Hematopoietic multipotent progenitor cell treated with erythropoietin and hydrocortisone succinate and interleukin-3 and kit ligand, for 17 days (in vitro differentiated cells): Measurements from ENCODE around the gene MEIOB.
A peak's percentile ranks its signal among the peaks of the same experiment; 100 is the strongest.
"Not testable (repeated sequence)": the region's sequence is repeated elsewhere in the genome, so short reads cannot be mapped to it uniquely, and the experiment has no call there.

Source experiments
- DNase-seq: peaks from one replicate; pipeline ENCODE4 v3.0.0-alpha.2; 2015; ENCODE audit warnings: low spot score

MEIOB gene

DNA sequence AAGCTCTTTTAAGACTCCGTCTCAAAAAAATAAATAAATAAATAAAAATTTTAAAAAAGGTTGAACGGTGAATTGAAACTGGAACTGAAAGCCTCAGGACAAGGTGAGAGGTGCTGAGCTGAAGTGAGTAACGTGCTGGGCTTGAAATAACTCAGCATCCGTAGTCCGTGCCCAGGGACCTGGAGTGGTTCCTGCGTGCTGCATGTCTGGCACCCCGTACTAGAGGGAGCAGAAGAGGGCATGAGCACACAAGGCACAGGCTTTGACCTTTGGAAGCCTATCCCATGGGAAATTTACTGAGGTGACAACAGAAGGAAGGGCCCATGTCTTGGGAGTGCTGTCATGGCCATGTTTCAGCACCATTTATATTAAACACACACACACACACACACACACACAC, 4.5 kb upstream of the MEIOB start:
- DNase-seq: no peak

- DNase-seq: not testable (repeated sequence)
Measured at GRCh38 chr16:1876066-1876465, 4.1 kb upstream of the MEIOB start.

DNA sequence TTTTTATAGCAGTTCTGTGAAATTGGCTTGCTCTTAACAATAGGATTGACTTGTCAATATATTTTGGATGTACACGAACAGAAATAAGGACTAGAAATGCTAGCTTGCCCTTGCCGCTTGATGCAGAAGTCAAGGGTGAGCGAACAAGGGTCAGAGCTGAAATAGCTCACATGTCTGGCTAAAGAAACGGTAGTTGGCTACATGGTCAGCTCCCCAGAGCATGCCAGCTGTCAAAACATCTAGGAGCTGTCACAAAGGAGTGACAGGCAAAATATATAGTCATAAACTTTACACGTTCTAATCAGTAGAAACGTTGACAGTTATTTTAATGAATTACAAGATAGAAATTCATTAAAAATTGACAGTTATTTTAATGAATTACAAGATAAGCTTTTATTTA, 2.9 kb upstream of the MEIOB start:
- no peak for DNase-seq

DNA sequence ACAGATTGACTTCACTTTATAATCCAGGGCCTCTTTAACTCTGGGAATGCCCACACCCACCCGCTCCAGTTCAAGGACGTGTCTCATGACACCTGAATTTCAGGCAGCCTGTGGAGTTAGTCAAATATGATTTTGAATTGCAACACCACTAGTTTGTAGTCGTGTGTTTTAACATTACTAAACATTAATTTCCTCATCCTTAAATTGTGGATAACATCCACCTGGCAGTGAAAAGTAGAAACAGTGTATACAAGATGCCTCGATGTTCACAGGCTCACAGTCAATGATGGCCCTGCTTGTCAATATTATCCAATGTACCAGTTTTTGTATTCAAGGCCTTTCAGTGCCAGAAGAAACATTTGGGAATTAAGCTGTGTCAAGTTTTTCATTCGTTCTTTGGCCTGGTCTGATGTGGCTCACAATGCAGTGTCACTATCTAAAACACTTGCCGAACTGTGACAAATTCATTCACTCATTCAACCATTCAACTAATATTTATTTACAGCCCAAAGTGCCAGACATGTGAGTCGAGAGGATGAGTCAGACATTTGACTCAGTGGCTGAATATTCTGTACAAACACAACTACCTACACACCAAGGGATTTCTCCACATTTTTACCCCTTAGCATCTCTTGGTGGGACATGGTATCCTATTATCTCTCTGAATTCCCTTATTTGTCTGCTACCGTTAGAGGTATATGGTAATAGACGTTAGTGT, 1.4 kb downstream of the MEIOB start:
- DNase-seq: no peak

GRCh38 chr16:1865902-1866690, 5.9 kb downstream of the MEIOB start:
- peak; percentile 2 for DNase-seq

DNA sequence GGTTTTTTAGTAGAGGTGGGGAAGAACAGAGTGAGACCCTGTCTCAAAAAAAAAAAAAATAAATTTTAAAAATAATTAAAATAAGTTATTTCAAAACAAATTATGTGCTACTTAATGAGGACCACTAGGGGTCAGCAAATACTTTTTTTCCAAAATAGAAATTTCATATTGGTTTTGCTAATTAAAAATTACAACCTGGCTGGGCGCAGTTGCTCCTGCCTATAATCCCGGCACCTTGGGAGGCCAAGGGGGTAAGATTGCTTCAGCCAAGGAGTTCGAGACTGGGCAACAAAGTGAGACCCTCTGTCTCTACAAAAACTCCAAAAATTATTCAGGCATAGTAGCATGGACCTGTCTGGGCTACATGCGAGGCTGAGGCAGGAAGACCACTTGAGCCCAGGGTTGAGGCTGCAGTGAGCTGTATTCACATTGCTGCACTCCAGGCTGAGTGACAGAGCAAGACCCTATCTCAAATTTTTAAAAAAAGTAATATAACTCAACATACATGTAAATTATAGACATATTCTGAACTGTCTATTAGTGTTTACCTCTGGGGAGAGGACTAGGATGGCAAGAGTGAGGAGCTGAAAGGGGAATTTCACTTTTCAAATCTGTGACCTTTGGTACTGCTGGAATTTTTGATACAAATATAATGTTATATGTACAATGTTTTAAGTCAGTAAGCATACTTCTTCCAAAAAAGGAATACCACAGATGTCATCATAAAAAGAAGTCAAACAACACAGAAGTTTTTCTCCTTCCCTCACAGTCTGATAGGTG, 8.1 kb downstream of the MEIOB start:
- DNase-seq: peak; percentile 59

GRCh38 chr16:1862394-1862793, 9.6 kb downstream of the MEIOB start:
- DNase-seq: no peak

GRCh38 chr16:1861730-1862129, 10.2 kb downstream of the MEIOB start:
- DNase-seq: no peak

GRCh38 chr16:1859650-1860049, 12.3 kb downstream of the MEIOB start:
- peak; percentile 56 for DNase-seq

GRCh38 chr16:1858189-1858865, 13.6 kb downstream of the MEIOB start:
- no peak for DNase-seq

DNA sequence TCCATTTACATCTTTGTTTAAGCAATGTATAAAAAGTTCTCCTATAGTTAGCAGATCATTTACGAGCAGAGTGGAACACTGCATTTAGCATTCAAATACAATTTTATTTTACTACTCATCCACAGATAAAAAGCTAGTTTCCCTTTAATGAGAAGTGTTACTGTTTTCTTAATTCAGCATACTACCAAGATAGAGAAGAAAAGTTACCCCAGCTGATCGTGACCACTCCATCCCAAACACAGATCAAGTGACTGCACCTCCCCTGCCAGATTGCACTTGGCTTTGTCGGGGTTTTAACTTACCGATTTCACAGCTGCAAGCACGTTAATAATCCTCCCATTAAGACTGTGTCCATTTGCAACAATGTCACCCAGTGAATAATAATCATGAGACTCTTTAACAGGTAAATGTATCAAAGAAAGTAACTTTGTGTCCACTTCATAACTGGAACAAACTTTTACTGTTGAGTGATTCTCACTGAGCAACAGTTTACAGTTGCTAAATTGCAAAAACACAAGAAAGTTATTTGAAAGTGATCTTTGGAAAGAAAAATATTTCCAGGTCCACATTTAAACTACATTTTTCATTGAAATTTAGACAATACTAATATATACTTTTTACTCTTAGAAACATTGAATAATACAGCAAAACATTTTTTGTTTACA, 14.4 kb downstream of the MEIOB start:
- no peak for DNase-seq

DNA sequence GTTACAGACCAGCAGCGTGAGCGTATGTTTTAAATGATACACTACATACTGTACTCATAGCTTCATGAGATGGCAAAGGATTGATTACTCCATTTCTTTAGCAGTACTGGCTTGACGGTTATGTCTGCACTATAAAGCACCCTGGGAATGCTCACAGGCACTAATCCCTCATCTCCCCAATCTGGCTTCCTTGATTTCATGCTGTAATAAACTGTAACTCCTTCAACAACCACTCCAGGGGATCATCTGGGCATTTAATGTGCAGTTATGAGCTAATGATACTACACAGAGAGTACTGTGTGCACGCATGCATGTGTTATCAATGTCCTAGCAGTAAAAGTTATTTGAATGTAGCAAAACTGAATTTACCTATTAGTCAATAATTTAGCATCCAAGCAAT, 20.2 kb downstream of the MEIOB start:
- DNase-seq: no peak

GRCh38 chr16:1850981-1851380, 21.0 kb downstream of the MEIOB start:
- no peak for DNase-seq

DNA sequence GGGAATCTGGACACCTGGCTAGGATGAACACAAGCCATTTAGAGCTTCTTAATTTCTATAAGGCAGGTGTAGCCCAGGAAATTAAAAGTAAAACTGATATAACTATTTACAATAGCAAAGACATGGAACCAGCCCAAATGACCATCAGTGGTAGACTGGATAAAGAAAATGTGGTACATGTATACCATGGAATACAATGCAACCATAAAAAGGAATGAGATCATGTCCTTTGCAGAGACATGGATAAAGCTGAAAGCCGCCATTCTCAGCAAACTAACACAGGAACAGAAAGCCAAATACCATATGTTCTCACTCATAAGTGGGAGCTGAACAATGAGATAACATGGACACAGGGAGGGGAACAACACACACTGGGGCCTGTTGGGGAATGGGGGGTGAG, 25.5 kb downstream of the MEIOB start:
- no peak for DNase-seq

- DNase-seq: no peak
Measured at GRCh38 chr16:1845985-1846384, 26.0 kb downstream of the MEIOB start.

- DNase-seq: no peak
Measured at GRCh38 chr16:1839554-1839953, 32.4 kb downstream of the MEIOB start.

DNA sequence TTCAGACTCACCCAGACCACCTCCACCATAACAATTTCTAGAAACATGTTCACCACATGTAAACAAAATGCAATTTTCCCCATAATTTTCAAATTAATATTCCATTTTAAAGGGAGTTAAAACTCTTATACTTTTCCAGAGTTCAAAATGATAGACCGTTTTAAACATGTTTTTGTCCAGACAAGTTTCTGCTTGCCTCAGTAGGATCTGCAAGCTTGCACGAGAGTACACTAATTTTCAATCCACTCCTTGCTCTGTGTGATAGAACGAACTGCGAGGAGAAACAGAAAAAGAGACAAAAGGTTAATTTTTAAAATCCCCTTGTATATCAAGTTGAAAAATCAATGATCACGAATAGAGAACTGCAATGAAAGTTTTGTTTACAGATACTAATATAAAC, 37.9 kb downstream of the MEIOB start:
- DNase-seq: no peak

- DNase-seq: peak; percentile 79
Measured at GRCh38 chr16:1832838-1833454, 39.0 kb downstream of the MEIOB start.

DNA sequence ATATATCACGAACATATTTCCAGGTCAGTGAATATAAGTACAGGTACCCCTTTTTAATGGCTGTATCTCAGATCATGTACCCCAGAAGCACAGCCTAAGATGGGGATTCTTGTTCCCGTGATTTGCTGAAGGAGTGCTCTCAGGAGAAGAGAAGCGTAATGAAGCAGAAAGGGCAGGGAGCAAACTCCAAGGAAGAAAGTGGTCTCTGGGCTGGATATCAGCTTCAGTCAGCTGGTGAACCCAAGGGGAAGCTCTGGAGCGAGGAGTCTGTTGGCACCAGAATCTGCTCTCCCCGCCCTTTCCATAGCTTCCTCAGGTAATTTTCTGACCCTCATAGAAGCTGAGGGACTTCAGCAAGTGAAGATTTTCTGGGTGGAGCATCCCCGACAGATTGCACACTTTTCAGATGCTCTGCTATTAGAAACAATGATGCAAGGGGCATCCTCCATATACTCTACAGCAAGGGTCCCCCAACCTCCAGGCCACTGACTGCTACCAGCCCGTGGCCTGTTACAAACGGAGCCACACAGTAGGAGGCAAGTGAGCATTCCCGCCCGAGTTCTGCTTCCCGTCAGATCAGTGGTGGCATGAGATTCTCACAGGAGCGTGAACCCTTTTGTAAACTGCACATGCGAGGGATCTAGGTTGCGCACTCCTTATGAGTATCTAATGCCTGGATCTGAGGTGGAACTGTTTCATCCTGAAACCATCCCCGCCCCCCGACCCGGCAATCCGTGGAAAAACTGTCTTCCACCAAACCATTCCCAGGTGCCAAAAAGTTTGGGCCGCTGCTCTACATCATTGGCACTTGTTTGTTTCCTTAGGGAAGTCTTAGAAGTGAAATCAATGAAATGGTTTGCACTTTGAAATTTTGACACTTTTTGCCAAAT, 40.5 kb downstream of the MEIOB start:
- no peak for DNase-seq

DNA sequence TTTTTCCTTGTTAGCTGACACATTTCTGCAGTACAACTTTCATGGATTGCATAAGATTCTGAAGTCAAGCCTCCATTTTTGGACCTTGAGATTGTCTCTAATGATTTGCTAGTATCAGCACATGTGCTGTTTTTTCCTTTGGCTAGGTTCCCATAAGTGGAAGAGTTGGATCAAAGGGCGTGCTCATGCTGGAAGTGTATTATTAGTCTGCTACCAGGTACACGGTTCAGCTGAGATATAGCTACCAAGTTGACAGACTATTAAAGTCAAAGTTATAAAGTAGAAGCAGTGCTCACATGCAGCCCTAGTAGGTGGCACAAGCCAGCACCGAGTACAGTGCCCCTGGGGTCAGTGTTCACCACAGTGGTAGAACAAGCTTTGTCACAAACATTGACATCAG, 41.8 kb downstream of the MEIOB start:
- DNase-seq: peak; percentile 31
